ENCODE measurements around the gene DNAH3. TPM values are rescaled to one million over a fixed set of nuclear protein-coding genes. Genes with fewer than 3 reads are reported as not detected.
"Not testable (repeated sequence)": the region's sequence is repeated elsewhere in the genome, so short reads cannot be mapped to it uniquely, and the experiment has no call there.

The DNAH3 gene
- total RNA-seq, 1 donor: not detected

DNA sequence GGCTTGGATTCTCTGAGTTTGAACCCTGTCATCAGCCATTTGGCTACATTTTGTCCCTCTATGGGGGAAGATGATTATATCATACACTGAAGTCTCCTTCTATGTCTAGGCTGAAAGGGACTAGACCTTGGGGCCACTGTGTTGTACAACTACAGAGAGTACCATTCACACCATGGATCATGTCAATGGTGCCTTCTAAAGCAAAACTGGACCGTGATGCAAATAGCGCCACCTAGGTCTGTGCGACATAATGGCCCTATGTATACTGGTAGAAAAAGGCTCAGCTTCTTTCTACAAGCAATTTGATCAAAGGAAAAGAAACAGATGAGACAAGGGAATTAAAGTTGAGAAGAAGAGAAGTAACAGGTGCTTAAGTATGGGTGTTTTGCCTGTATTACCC lies 149.4 kb downstream of the DNAH3 start:
- Histone ChIP-seq H3K27ac (ENCODE audit: low read depth, low read length) (no peak overlapping the region), H3K27me3 (ENCODE audit: insufficient read depth, low read length) (no peaks in the 10 kb centered on the region), H3K79me2 (ENCODE audit: insufficient read depth, low read length) (no peaks in the 10 kb centered on the region), H4K20me1 (ENCODE audit: insufficient read depth, low read length) (no peaks in the 10 kb centered on the region), H3K4me1 (ENCODE audit: insufficient read depth, low read length) (no peaks in the 10 kb centered on the region), H2AFZ (ENCODE audit: low read length) (peak overlapping the region; percentile 26), H3K9me3 (ENCODE audit: low read depth, low read length) (no peaks in the 10 kb centered on the region), H3K36me3 (ENCODE audit: insufficient read depth, low read length) (no peaks in the 10 kb centered on the region), H3K4me3 (ENCODE audit: insufficient read depth, low read length) (no peak overlapping the region), H3K4me2 (ENCODE audit: insufficient read depth, low read length) (no peak overlapping the region)
- DNase-seq (ENCODE audit: insufficient read length, low spot score, missing footprints): no peak
- TF ChIP-seq, protein P1, sequence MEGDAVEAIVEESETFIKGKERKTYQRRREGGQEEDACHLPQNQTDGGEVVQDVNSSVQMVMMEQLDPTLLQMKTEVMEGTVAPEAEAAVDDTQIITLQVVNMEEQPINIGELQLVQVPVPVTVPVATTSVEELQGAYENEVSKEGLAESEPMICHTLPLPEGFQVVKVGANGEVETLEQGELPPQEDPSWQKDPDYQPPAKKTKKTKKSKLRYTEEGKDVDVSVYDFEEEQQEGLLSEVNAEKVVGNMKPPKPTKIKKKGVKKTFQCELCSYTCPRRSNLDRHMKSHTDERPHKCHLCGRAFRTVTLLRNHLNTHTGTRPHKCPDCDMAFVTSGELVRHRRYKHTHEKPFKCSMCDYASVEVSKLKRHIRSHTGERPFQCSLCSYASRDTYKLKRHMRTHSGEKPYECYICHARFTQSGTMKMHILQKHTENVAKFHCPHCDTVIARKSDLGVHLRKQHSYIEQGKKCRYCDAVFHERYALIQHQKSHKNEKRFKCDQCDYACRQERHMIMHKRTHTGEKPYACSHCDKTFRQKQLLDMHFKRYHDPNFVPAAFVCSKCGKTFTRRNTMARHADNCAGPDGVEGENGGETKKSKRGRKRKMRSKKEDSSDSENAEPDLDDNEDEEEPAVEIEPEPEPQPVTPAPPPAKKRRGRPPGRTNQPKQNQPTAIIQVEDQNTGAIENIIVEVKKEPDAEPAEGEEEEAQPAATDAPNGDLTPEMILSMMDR (IDR thresholded peaks at IDR 0.05; ENCODE audit: extremely low read depth, low read depth, low read length): peak; percentile 59

DNA sequence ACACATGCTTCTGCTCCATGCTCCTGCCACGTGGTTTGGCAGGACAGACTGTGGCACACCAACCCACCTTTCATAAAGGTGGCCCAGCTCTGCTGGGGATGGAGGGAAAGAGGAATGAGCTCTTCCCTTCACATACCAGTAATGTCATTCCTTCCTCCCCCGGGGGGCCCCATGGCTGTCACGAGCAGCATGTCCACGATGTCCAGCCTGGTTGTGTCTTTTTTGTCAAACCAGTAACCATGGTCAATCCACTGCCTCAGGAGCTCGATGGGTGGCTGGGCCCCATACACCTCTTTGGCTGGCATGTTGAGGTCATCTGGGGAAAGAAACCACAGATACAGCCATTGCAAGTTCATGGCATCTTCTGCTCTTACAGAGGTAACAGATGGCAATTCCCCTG lies 153.5 kb downstream of the DNAH3 start:
- Histone ChIP-seq H3K27ac (ENCODE audit: low read depth, low read length) (no peak overlapping the region), H3K9me3 (ENCODE audit: low read depth, low read length) (no peaks in the 10 kb centered on the region), H3K4me2 (ENCODE audit: insufficient read depth, low read length) (no peak overlapping the region), H2AFZ (ENCODE audit: low read length) (no peak overlapping the region), H3K27me3 (ENCODE audit: insufficient read depth, low read length) (no peaks in the 10 kb centered on the region), H3K4me1 (ENCODE audit: insufficient read depth, low read length) (no peaks in the 10 kb centered on the region), H3K36me3 (ENCODE audit: insufficient read depth, low read length) (no peaks in the 10 kb centered on the region), H3K79me2 (ENCODE audit: insufficient read depth, low read length) (no peaks in the 10 kb centered on the region), H3K4me3 (ENCODE audit: insufficient read depth, low read length) (no peak overlapping the region), H4K20me1 (ENCODE audit: insufficient read depth, low read length) (no peaks in the 10 kb centered on the region)
- no peak for DNase-seq (ENCODE audit: insufficient read length, low spot score, missing footprints)
- TF ChIP-seq, protein P1 (IDR thresholded peaks at IDR 0.05; ENCODE audit: extremely low read depth, low read depth, low read length): no peak

DNA sequence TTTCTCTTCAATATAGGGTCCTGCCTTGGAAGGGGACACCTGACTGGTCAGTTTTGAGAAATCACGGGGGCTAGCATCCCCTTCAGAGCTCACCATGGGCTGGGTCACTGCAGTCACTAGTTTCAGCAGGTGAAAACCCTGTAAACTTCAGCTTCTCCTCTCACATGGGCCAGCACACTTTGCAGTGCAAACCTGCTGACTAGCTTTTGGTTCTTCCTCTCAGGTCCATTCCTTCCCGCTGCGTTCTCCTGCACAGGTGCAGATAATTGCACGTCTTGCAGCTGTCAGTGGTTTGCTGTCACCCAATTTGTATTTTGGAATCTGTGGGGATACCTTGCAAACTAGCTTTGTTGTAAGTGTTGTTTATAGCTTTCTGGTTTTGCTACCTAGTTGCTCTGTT lies 154.9 kb downstream of the DNAH3 start:
- Histone ChIP-seq H2AFZ (ENCODE audit: low read length) (no peak overlapping the region), H3K9me3 (ENCODE audit: low read depth, low read length) (no peaks in the 10 kb centered on the region), H3K4me1 (ENCODE audit: insufficient read depth, low read length) (no peaks in the 10 kb centered on the region), H3K27me3 (ENCODE audit: insufficient read depth, low read length) (no peaks in the 10 kb centered on the region), H3K79me2 (ENCODE audit: insufficient read depth, low read length) (no peaks in the 10 kb centered on the region), H3K4me2 (ENCODE audit: insufficient read depth, low read length) (no peak overlapping the region), H3K27ac (ENCODE audit: low read depth, low read length) (no peak overlapping the region), H4K20me1 (ENCODE audit: insufficient read depth, low read length) (no peaks in the 10 kb centered on the region), H3K4me3 (ENCODE audit: insufficient read depth, low read length) (no peak overlapping the region), H3K36me3 (ENCODE audit: insufficient read depth, low read length) (no peaks in the 10 kb centered on the region)
- DNase-seq (ENCODE audit: insufficient read length, low spot score, missing footprints): no peak
- TF ChIP-seq, protein P1 (IDR thresholded peaks at IDR 0.05; ENCODE audit: extremely low read depth, low read depth, low read length): no peak

DNA sequence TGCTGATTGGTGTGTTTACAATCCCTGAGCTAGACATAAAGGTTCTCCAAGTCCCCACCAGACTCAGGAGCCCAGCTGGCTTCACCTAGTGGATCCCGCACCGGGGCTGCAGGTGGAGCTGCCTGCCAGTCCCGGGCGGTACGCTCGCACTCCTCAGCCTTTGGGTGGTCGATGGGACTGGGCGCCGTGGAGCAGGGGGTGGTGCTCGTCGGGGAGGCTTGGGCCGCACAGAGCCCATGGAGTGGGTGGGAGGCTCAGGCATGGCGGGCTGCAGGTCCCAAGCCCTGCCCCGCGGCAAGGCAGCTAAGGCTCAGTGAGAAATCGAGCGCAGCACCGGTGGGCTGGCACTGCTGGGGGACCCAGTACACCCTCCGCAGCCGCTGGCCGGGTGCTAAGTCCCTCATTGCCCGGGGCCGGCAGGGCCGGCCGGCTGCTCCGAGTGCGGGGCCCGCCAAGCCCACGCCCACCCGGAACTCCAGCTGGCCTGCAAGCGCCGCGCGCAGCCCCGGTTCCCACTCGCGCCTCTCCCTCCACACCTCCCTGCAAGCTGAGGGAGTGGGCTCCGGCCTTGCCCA lies 161.1 kb downstream of the DNAH3 start:
- H3K4me2 ChIP-seq (ENCODE audit: insufficient read depth, low read length); H3K36me3 ChIP-seq (ENCODE audit: insufficient read depth, low read length); H3K4me3 ChIP-seq (ENCODE audit: insufficient read depth, low read length): not testable (repeated sequence)

More for the DNA sequence above, 161.1 kb downstream of the DNAH3 start:
- not testable (repeated sequence) for H3K4me1 ChIP-seq (ENCODE audit: insufficient read depth, low read length); H3K27me3 ChIP-seq (ENCODE audit: insufficient read depth, low read length); H4K20me1 ChIP-seq (ENCODE audit: insufficient read depth, low read length); H3K27ac ChIP-seq (ENCODE audit: low read depth, low read length); H3K9me3 ChIP-seq (ENCODE audit: low read depth, low read length); H3K79me2 ChIP-seq (ENCODE audit: insufficient read depth, low read length); DNase-seq (ENCODE audit: insufficient read length, low spot score, missing footprints); H2AFZ ChIP-seq (ENCODE audit: low read length)

All from osteoblast (primary cell).